ENCODE results near the gene MAP3K13. TPM values are rescaled to one million over a fixed set of nuclear protein-coding genes. Genes with fewer than 3 reads are reported as not detected.

The MAP3K13 gene
- 46.4 TPM for total RNA-seq

GRCh38 chr3:185362850-185363661 is at the start of gene MAP3K13:
TSS of gene MAP3K13 (plus strand) at chr3:185363136. CDS start at chr3:185428582, 65,446 bp downstream.

GRCh38 chr3:185498503-185499396 is 135.8 kb downstream of the MAP3K13 start, which contains the start of gene TMEM41A:
TSS of gene TMEM41A (minus strand) at chr3:185499035. CDS start at chr3:185498961, 74 bp downstream.

Other genes with a start within 250 kb of the MAP3K13 start
- 54.9 TPM for gene C3orf70, start 210.1 kb upstream of the MAP3K13 start, total RNA-seq
- gene EHHADH, start 109.1 kb upstream of the MAP3K13 start, total RNA-seq = 4.4 TPM
- 13.1 TPM for gene TMEM41A, start 135.9 kb downstream of the MAP3K13 start, total RNA-seq
- 0.46 TPM for gene LIPH, start 189.5 kb downstream of the MAP3K13 start, total RNA-seq
- gene SENP2, start 223.2 kb downstream of the MAP3K13 start, total RNA-seq = 50.3 TPM